GM12878 (cell line): Measurements from ENCODE around the gene ITGA11. TPM values are rescaled to one million over a fixed set of nuclear protein-coding genes. Genes with fewer than 3 reads are reported as not detected.

Experiments
- ATAC-seq: fragments of 200-7000 bp; cut with Tn5 transposase; 3 replicates; pipeline ENCODE4 v1.9.1; 2020; ENCODE audit warnings: mild to moderate bottlenecking, moderate library complexity
- BruUV-seq: library from RNA; stranded (reverse); fragments of 400-500 nt; replicated peaks from 2 replicates; lab custom pipeline; 2021; lab: Mats Ljungman, UMichigan
- CTCF ChIA-PET: fragments of 300-600 bp; sonication (Branson Sonifier 250); formaldehyde crosslinking; extraction: SDS; loops from one replicate; lab custom pipeline; 2021; ENCODE audit warnings: inconsistent platforms; lab: Yijun Ruan, JAX
- POLR2A ChIA-PET: fragments of 350-600 bp; formaldehyde crosslinking; extraction: SDS; loops from one replicate; lab custom pipeline; 2021; ENCODE audit warnings: inconsistent platforms; lab: Charles Lee
- RAD21 ChIA-PET: fragments of 300-600 bp; sonication (Branson Sonifier 250); formaldehyde crosslinking; loops from one replicate; lab custom pipeline; 2023; ENCODE audit warnings: antibody characterized with exemption; ENCODE audit not compliant: unreplicated experiment; lab: Charles Lee
- SMC1A ChIA-PET: fragments of 300-600 bp; sonication (Branson Sonifier 250); formaldehyde crosslinking; loops from one replicate; lab custom pipeline; 2023; ENCODE audit not compliant: unreplicated experiment, uncharacterized antibody; lab: Charles Lee
- DNase-seq: peaks from one replicate; pipeline ENCODE4 v3.0.0-alpha.2; 2011; ENCODE audit warnings: low read depth, low spot score
- FAIRE-seq: peaks from 3 replicates; lab custom pipeline; 2011; peaks lifted over from hg19 to GRCh38; lab: Jason Lieb, UNC
- H2AFZ ChIP-seq: 2 replicates; pipeline ENCODE4 v1.6.0; 2011; ENCODE audit warnings: low read depth, low read length, control low read depth; ENCODE audit not compliant: control insufficient read depth
- H3K27ac ChIP-seq: 2 replicates; pipeline ENCODE4 v1.5.1; 2011; ENCODE audit warnings: control low read depth; ENCODE audit not compliant: control insufficient read depth, insufficient read depth
- H3K27me3 ChIP-seq, 2 experiments: replicated peaks in 1 of 2; 2 replicates each; pipeline versions ENCODE4 v1.6.0 to v1.6.1; 2011; ENCODE audit warnings: low read length in 1 of 2; ENCODE audit not compliant: control insufficient read depth in 2 of 2, insufficient read depth in 2 of 2
- H3K36me3 ChIP-seq, 2 experiments: 2 replicates each; pipeline ENCODE4 v1.5.1; 2011; ENCODE audit warnings: low read length in 1 of 2; ENCODE audit not compliant: control insufficient read depth in 2 of 2, insufficient read depth in 2 of 2
- H3K4me1 ChIP-seq: 2 replicates; pipeline ENCODE4 v1.6.1; 2011; ENCODE audit warnings: mild to moderate bottlenecking, low read length, moderate library complexity, mixed read lengths; ENCODE audit not compliant: control insufficient read depth, insufficient read depth
- H3K4me2 ChIP-seq: 2 replicates; pipeline ENCODE4 v1.6.0; 2011; ENCODE audit warnings: control low read depth; ENCODE audit not compliant: control insufficient read depth, insufficient read depth
- H3K4me3 ChIP-seq: fragments of 200-600 bp; sonication (generic); 2 replicates; pipeline ENCODE4 v1.5.1; 2016
- H3K79me2 ChIP-seq: 2 replicates; pipeline ENCODE4 v1.6.0; 2011; ENCODE audit warnings: low read length; ENCODE audit not compliant: control insufficient read depth, insufficient read depth
- H3K9ac ChIP-seq: 2 replicates; pipeline ENCODE4 v1.8.0; 2011; ENCODE audit warnings: low read length, control low read depth, mixed read lengths; ENCODE audit not compliant: control insufficient read depth, insufficient read depth
- H3K9me3 ChIP-seq: replicated peaks from 3 replicates; pipeline ENCODE4 v1.5.1; 2011; ENCODE audit warnings: mild to moderate bottlenecking, low read length; ENCODE audit not compliant: control insufficient read depth, insufficient read depth
- H4K20me1 ChIP-seq: 2 replicates; pipeline ENCODE4 v1.6.0; 2011; ENCODE audit not compliant: control insufficient read depth, insufficient read depth
- CHD4 ChIP-seq: fragments of 200-600 bp; sonication (generic); IDR thresholded peaks from 2 replicates; pipeline ENCODE4 v1.6.1; 2016; ENCODE audit warnings: mild to moderate bottlenecking
- HCFC1 ChIP-seq: fragments of 150-350 bp; IDR thresholded peaks from 2 replicates; pipeline ENCODE4 v1.6.1; 2014; ENCODE audit warnings: low read length
- MTA3 ChIP-seq: IDR thresholded peaks from 2 replicates; pipeline ENCODE4 v1.6.1; 2012; ENCODE audit warnings: low read length, inconsistent platforms, borderline replicate concordance
- ZNF207 ChIP-seq: fragments of 450-650 bp; IDR thresholded peaks from 2 replicates; pipeline ENCODE4 v1.6.1; 2014; ENCODE audit warnings: antibody characterized with exemption, mild to moderate bottlenecking, borderline replicate concordance
- ZNF592 ChIP-seq: fragments of 450-650 bp; IDR thresholded peaks from 2 replicates; pipeline ENCODE4 v1.6.1; 2017; ENCODE audit warnings: mild to moderate bottlenecking, moderate library complexity
- WGBS: methylation state at CpG from one replicate; pipeline ENCODE4 v1.1.6; 2016; ENCODE audit warnings: low lambda C conversion rate; ENCODE audit not compliant: insufficient replicate concordance, insufficient coverage; ENCODE audit errors: missing lambda C conversion rate; 5-methylcytosine and 5-hydroxymethylcytosine counted together
- in situ Hi-C: fragments of 300-500 bp; cut with MboI; formaldehyde crosslinking; loops from 9 replicates; pipeline ENCODE4 v1.14.3; 2018; ENCODE audit warnings: mixed read lengths
- intact Hi-C: fragments of 100-400 bp; cut with micrococcal nuclease; formaldehyde crosslinking; loops from one replicate; pipeline ENCODE4 v1.14.2; 2022; ENCODE audit not compliant: unreplicated experiment
- polyA plus RNA-seq, 11 experiments: library from polyadenylated mRNA; depleted of rRNA in 4 of 11; unstranded in 6 of 11; stranded (reverse) in 5 of 11; fragments of >200 nt; fragmentation: Nextera tagmentation in 4 of 11; fragmentation: Illumina TruSeq in 1 of 11; extraction: Ambion mirVana in 4 of 11; extraction: Trizol in 1 of 11; gene quantifications; 1 replicate in 1 of 11; 2 replicates in 10 of 11; pipeline versions ENCODE4 v1.2.1 to v1.2.3, GENCODE V29; 2011 to 2016; ENCODE audit warnings: inconsistent platforms in 2 of 11, missing spikeins in 2 of 11, low read depth in 1 of 11
- total RNA-seq, 4 experiments: library from RNA; depleted of rRNA in 3 of 4; stranded (reverse); fragments of >200 nt in 3 of 4; fragmentation: Illumina TruSeq in 1 of 4; extraction: Trizol in 1 of 4; gene quantifications; 2 replicates each; pipeline versions ENCODE4 v1.2.1 to v1.2.3, GENCODE V29; 2013 to 2021
- TF ChIP-seq, protein P1 (sequence below): IDR thresholded peaks from 2 replicates; pipeline ENCODE4 v1.6.1; 2011; ENCODE audit warnings: low read depth, mild to moderate bottlenecking, low read length, moderate library complexity, borderline replicate concordance; ENCODE audit errors: extremely low read depth

The ITGA11 gene
- total and polyA plus RNA-seq, 10 of the 15 experiments (the other 5 are each of a cell fraction or from before 2014, with no cell fraction given): under 0.01 to 0.36 (median 0.13) TPM; not detected in 1

DNA sequence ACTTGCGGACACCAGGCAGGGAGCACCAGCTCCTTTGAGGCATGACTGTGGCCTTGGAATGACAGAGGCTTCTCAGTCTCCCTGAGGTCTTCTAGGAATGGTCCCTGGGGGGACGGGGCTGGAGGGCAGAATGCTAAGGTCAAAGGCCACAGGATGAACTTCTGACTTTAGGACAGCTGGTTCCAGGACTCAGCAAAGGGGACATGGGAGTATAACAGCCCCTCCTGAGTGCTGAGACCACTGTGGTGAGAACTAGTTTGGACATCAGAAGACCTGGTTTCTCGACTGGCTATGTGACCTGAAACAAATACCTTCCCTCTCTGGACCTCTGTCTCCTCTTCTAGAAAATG lies 17.8 kb downstream of the ITGA11 start (continued):
- no peak for TF ChIP-seq HCFC1
- TF ChIP-seq ZNF207: no peak
- TF ChIP-seq, protein P1, sequence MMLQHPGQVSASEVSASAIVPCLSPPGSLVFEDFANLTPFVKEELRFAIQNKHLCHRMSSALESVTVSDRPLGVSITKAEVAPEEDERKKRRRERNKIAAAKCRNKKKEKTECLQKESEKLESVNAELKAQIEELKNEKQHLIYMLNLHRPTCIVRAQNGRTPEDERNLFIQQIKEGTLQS: no peak

DNA sequence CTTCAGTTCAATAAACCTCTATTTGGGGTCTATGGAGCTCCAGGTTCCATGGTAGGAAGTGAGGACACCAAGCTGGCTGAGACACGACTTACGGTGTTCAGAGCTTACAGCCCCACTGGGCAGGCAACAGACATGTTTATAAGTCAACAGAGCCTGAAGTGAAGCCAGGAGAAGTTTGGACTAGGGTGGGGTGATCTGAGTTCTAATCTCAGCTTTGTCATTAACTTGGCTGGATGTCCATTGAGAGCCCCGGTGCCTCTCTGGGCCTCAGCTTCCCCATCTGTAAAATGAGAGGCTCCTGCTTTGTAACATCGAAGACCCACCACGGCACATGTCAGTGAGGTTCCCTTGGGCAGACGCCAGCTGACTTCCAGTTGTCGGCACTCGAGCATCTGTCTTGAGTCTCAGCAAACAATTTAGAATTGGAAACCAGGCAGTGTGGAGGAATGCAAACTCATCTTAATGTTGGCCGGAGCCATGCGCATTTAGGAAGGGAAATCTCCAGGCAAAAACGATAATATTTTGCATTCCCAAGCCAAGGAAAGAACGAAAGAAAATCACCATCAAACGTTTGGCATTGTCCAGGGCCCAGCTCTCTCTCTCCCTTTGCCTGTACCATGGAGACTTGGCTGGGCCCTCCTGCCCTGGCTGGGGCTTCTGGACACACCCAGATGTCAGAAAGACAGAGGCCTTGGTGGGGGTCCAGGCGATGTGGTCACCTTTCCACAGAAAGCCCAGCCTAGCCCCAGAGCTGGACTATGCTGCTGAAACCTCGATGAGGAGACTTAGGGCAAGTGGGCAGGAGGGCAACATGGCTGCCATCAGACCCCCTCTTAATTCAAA lies 18.4 kb downstream of the ITGA11 start:
- Histone ChIP-seq H3K4me3 (no peak overlapping the region), H3K9ac (no peak overlapping the region), H4K20me1 (no peaks in the 10 kb centered on the region), H3K27ac (no peak overlapping the region), H3K4me1 (no peaks in the 10 kb centered on the region), H3K27me3 (no peaks in the 10 kb centered on the region), H3K36me3 (no peaks in the 10 kb centered on the region), H3K79me2 (no peaks in the 10 kb centered on the region), H3K9me3 (no peaks in the 10 kb centered on the region), H3K4me2 (no peak overlapping the region), H2AFZ (no peak overlapping the region)
- TF ChIP-seq MTA3 (no peak), ZNF592 (no peak), CHD4 (no peak)
- 55% methylated on average over 15 of the region's 15 CpGs for WGBS
- intact Hi-C loops (no loop called here), in situ Hi-C loops (no loop called here)
- no peak for ATAC-seq
- ChIA-PET CTCF (no interaction called here), SMC1A (no interaction called here), RAD21 (no interaction called here), POLR2A (no interaction called here)
- FAIRE-seq: no peak
- no TSS peak for BruUV-seq
- no peak for DNase-seq
